Neural progenitor cell (in vitro differentiated cells): ENCODE data around the gene PA2G4.

Experiments
- CTCF ChIP-seq: fragments of 200-600 bp; sonication (generic); IDR thresholded peaks from 2 replicates; pipeline ENCODE4 v1.5.1; 2017; ENCODE audit warnings: antibody characterized with exemption, mild to moderate bottlenecking
- EZH2 ChIP-seq: fragments of 200-600 bp; sonication (generic); IDR thresholded peaks from 2 replicates; pipeline ENCODE4 v1.6.1; 2017; ENCODE audit warnings: antibody characterized with exemption, mild to moderate bottlenecking, moderate library complexity

- TF ChIP-seq CTCF = no peak
- TF ChIP-seq EZH2 = no peak
These were observed 653 bp downstream of the PA2G4 start for GRCh38 chr12:56104815-56105608.
